Gastroesophageal sphincter (tissue), 3 donors: Measurements from ENCODE around the gene GALNT17.

Source experiments
- CTCF ChIP-seq, 4 experiments: fragments of 200-600 bp in 2 of 4; fragments of 450-650 bp in 2 of 4; sonication (generic) in 1 of 4; IDR thresholded peaks; one replicate each; pipeline ENCODE4 v1.5.1; 2017 to 2019; ENCODE audit warnings: antibody characterized with exemption in 4 of 4, mild to moderate bottlenecking in 2 of 4, moderate library complexity in 2 of 4
- EP300 ChIP-seq: sonication (generic); formaldehyde crosslinking; IDR thresholded peaks from one replicate; pipeline ENCODE4 v1.6.1; 2017; ENCODE audit warnings: antibody characterized with exemption, mild to moderate bottlenecking
- POLR2A ChIP-seq, 2 donors: fragments of 450-650 bp; IDR thresholded peaks; one replicate each; pipeline ENCODE4 v1.6.1; 2017; ENCODE audit warnings: antibody characterized with exemption in 2 of 2, mild to moderate bottlenecking in 2 of 2, moderate library complexity in 1 of 2
- POLR2AphosphoS5 ChIP-seq: sonication (generic); formaldehyde crosslinking; IDR thresholded peaks from one replicate; pipeline ENCODE4 v1.6.1; 2017; ENCODE audit warnings: antibody characterized with exemption

GRCh38 chr7:71591876-71592275, 459.9 kb downstream of the GALNT17 start:
- TF ChIP-seq POLR2A (IDR thresholded peaks at IDR 0.05) (no peak), CTCF (IDR thresholded peaks at IDR 0.05) (no peak), POLR2AphosphoS5 (no peak), EP300 (no peak)
